LNCaP clone FGC (cell line): ENCODE data around the gene MYRFL.

Experiments used
- DNase-seq: peaks from one replicate; pipeline ENCODE4 v3.0.0-alpha.2; 2011; ENCODE audit warnings: low read depth
- H3K4me3 ChIP-seq: 2 replicates; pipeline ENCODE4 v1.5.1; 2011; ENCODE audit warnings: mild to moderate bottlenecking, low read depth, low read length, control low read depth
- CTCF ChIP-seq: IDR thresholded peaks from 2 replicates; pipeline ENCODE4 v1.5.1; 2012; ENCODE audit warnings: mild to moderate bottlenecking; ENCODE audit not compliant: control insufficient read depth, insufficient read depth; ENCODE audit errors: extremely low read depth

MYRFL gene

GRCh38 chr12:69880571-69880970, 55.5 kb downstream of the MYRFL start:
- no peak for TF ChIP-seq CTCF
- H3K4me3 ChIP-seq = no peak overlapping the region
- no peak for DNase-seq

- no peak overlapping the region for H3K4me3 ChIP-seq
- DNase-seq = no peak
- no peak for TF ChIP-seq CTCF
Observed at GRCh38 chr12:69881771-69882170, 56.7 kb downstream of the MYRFL start.

GRCh38 chr12:69884386-69884785, 59.4 kb downstream of the MYRFL start:
- TF ChIP-seq CTCF = no peak
- H3K4me3 ChIP-seq = no peak overlapping the region
- DNase-seq = no peak

- no peak for DNase-seq
- TF ChIP-seq CTCF = no peak
- no peak overlapping the region for H3K4me3 ChIP-seq
Observed at GRCh38 chr12:69885658-69886057, 60.6 kb downstream of the MYRFL start.

GRCh38 chr12:69886109-69886508, 61.1 kb downstream of the MYRFL start:
- no peak for TF ChIP-seq CTCF
- no peak for DNase-seq
- no peak overlapping the region for H3K4me3 ChIP-seq

- no peak for DNase-seq
- no peak overlapping the region for H3K4me3 ChIP-seq
- no peak for TF ChIP-seq CTCF
Observed at GRCh38 chr12:69886715-69887114, 61.7 kb downstream of the MYRFL start.

GRCh38 chr12:69888901-69889300, 63.9 kb downstream of the MYRFL start:
- TF ChIP-seq CTCF = no peak
- no peak for DNase-seq
- no peak overlapping the region for H3K4me3 ChIP-seq
